Measurements from ENCODE around the gene RGS14.
A peak's percentile ranks its signal among the peaks of the same experiment; 100 is the strongest.
"Not testable (repeated sequence)": the region's sequence is repeated elsewhere in the genome, so short reads cannot be mapped to it uniquely, and the experiment has no call there.

RGS14 gene

GRCh38 chr5:177402271-177403043, 44.7 kb downstream of the RGS14 start:
- peak; percentile 19 to 45 for DNase-seq (ENCODE audit: low read depth in 2 of 2)

GRCh38 chr5:177403102-177403791, 45.5 kb downstream of the RGS14 start:
- peak in 1 of 2 donors; percentile 18 for DNase-seq (ENCODE audit: low read depth in 2 of 2)

GRCh38 chr5:177403792-177404640, 46.3 kb downstream of the RGS14 start:
- peak; percentile 73 to 75 for DNase-seq (ENCODE audit: low read depth in 2 of 2)

GRCh38 chr5:177404641-177405179, 47.0 kb downstream of the RGS14 start:
- DNase-seq (ENCODE audit: low read depth in 2 of 2), result no peak

GRCh38 chr5:177405312-177405711, 47.6 kb downstream of the RGS14 start:
- DNase-seq (ENCODE audit: low read depth in 2 of 2), result no peak

DNA sequence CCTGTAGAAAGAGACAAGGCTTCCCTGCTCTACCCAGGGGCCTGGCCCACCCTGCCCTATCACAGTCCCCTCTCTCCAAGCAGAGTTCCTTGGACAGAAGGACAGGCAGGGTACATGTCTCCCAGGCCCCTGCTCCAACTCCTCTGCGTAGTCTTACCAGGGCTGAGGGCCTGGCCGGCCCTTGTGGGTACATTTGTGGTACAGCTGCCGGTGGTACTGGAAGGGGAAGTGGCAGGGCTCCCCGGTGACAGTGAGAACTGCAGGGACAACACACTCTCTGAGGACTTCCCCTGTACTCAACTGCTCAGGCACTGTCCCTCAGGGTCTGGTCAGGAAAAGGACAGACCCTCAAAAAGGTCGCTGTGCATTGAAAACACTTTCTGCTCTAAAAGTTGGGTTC, 48.1 kb downstream of the RGS14 start:
- DNase-seq (ENCODE audit: low read depth in 2 of 2), result no peak

DNA sequence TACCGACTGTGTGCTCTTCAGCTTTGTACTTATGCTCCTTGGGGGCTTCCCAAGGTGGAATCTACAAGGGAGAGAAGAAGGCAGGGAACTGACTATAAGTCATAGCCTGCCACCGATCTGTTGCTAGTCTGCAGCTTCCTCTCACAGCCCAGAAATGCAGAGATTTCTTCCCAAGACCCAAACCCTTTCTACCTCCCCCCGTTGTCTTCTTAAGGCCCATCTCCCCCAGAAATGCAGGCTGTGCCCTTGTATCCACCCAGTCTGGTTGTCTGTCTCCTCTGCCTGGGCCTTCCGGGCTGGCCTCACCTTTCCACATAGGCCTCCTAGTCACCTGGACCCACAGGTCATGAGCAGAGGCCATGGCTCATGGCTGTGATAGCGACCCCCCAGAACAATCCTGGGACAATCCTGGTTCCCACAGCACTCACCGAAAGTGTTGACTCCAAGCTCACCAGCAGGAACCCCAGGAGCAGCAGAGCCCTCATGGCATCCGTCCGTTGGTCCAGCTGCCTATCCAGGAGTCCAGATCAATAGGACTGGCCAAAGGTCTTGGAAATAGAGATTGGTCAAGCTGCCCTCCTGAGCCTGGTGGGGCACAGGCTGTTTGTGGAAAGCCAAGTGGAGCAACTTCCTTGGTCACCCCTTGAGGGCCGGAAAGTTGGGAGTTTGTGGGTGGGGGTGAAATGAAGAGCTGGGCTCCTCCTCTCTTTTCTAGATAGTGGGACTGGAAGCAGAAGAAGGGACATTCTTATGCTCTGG, 51.5 kb downstream of the RGS14 start, which contains the start of gene F12:
Gene F12, minus strand, starts transcription at position 522 of the 759 bp plus-strand sequence. Its CDS starts 37 bp downstream, at position 485.
- DNase-seq (ENCODE audit: low read depth in 2 of 2), result no peak

GRCh38 chr5:177410575-177410974, 52.9 kb downstream of the RGS14 start:
- no peak for DNase-seq (ENCODE audit: low read depth in 2 of 2)

DNA sequence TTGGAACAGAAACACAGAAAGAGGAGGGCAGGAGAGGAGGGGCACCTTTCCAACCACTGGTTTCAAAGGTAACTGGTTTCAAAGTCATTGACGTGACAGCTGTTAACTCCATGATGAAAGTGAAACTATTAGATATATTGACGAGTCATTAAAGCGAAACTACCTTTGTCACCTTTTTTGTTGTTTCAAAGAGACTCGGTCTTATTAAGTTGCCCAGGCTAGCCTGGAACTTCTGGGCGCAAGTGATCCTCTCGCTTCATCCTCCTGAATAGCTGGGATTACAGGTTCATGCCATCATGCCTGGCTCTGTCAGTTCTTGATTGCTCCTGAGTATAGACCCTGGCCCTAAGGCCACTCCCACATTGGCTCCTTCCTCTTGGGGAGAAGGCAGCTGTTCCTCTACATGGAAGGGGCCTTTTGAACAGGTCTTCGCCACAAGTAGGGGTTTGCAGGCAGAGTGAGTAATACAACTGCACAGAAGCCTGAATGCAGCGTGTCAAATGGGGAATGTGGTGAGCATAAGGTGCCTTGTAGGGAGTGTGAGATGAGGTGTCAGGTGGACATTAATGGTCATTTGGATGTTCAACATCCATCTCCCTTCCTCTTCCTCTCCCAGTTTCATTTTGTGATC, 55.0 kb downstream of the RGS14 start:
- no peak for DNase-seq (ENCODE audit: low read depth in 2 of 2)

DNA sequence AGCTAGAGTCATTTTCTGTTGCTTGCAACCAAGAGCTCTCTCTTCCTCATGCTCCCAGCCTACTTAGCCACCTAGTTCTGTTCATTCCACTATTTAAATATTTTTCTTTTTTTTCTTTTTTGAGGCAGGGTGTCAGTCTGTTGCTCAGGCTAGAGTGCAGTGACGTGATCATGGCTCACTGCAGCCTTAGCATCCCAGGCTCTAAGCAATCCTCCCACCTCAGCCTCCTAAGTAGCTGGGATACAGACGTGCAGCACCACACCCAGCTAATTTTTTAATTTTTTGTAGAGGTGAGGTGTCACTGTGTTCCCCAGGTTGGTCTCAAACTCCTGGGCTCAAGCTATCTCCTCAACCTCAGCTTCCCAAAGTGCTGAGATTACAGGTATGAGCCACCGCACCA, 56.8 kb downstream of the RGS14 start:
- no peak for DNase-seq (ENCODE audit: low read depth in 2 of 2)

DNA sequence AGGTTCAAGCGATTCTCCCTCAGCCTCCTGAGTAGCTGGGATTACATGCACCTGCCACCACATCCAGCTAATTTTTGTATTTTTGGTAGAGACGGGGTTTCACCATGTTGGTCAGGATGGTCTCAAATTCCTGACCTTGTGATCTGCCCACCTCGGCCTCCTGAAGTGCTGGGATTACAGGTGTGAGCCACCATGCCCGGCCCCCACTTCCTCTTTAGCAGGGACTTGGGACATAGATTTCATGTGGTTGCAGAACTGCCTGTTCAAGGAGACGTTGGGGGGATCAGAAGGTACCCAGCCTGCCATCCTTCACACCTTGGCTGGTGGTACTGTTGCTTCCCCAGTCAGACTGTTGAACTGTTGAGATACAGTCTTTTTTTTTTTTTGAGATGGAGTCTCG, 59.4 kb downstream of the RGS14 start:
- DNase-seq (ENCODE audit: low read depth in 2 of 2), result not testable (repeated sequence)

GRCh38 chr5:177419046-177419445, 61.3 kb downstream of the RGS14 start:
- DNase-seq (ENCODE audit: low read depth in 2 of 2), result no peak

GRCh38 chr5:177420472-177420871, 62.7 kb downstream of the RGS14 start:
- not testable (repeated sequence) for DNase-seq (ENCODE audit: low read depth in 2 of 2)

- DNase-seq (ENCODE audit: low read depth in 2 of 2), result no peak
Observed at GRCh38 chr5:177421062-177421798, 63.5 kb downstream of the RGS14 start.

Data from activated CD8-positive, alpha-beta memory T cell treated with anti-CD3 and anti-CD28 coated beads for 4 hours (primary cell).